GM23248 (cell line): Measurements from ENCODE around the gene PDXDC1. TPM values are rescaled to one million over a fixed set of nuclear protein-coding genes. Genes with fewer than 3 reads are reported as not detected.
"Not testable (repeated sequence)": the region's sequence is repeated elsewhere in the genome, so short reads cannot be mapped to it uniquely, and the experiment has no call there.

Experiments used
- DNase-seq: peaks from one replicate; pipeline ENCODE4 v3.0.0-alpha.2; 2015
- H2AFZ ChIP-seq: fragments of 200-600 bp; sonication (generic); 2 replicates; pipeline ENCODE4 v1.6.1; 2016; ENCODE audit warnings: antibody characterized with exemption
- H3F3A ChIP-seq: fragments of 200-600 bp; sonication (generic); 2 replicates; pipeline ENCODE4 v1.6.1; 2016; ENCODE audit warnings: mild to moderate bottlenecking, antibody characterized with exemption, mixed run types; ENCODE audit not compliant: insufficient read depth
- H3K27ac ChIP-seq: fragments of 200-600 bp; sonication (generic); 2 replicates; pipeline ENCODE4 v1.5.1; 2016; ENCODE audit warnings: mild to moderate bottlenecking
- H3K27me3 ChIP-seq: fragments of 200-600 bp; sonication (generic); replicated peaks from 2 replicates; pipeline ENCODE4 v1.6.1; 2016; ENCODE audit warnings: mild to moderate bottlenecking; ENCODE audit not compliant: insufficient read depth
- H3K36me3 ChIP-seq: fragments of 200-600 bp; sonication (generic); 2 replicates; pipeline ENCODE4 v1.6.1; 2016; ENCODE audit warnings: low read depth, mild to moderate bottlenecking
- H3K4me1 ChIP-seq: fragments of 200-600 bp; sonication (generic); 2 replicates; pipeline ENCODE4 v1.6.1; 2016; ENCODE audit warnings: mild to moderate bottlenecking; ENCODE audit not compliant: insufficient read depth
- H3K4me2 ChIP-seq: fragments of 200-600 bp; sonication (generic); one replicate; pipeline ENCODE4 v1.6.1; 2016; ENCODE audit warnings: mild to moderate bottlenecking; ENCODE audit not compliant: unreplicated experiment
- H3K4me3 ChIP-seq: fragments of 200-600 bp; sonication (generic); 2 replicates; pipeline ENCODE4 v1.5.1; 2016; ENCODE audit warnings: mild to moderate bottlenecking
- H3K79me2 ChIP-seq: fragments of 200-600 bp; sonication (generic); 2 replicates; pipeline ENCODE4 v1.6.1; 2016; ENCODE audit warnings: mild to moderate bottlenecking; ENCODE audit not compliant: insufficient read depth
- H3K9ac ChIP-seq: fragments of 200-600 bp; sonication (generic); 2 replicates; pipeline ENCODE4 v1.6.1; 2016; ENCODE audit warnings: mild to moderate bottlenecking
- H3K9me2 ChIP-seq: fragments of 200-600 bp; sonication (generic); 2 replicates; pipeline ENCODE4 v1.6.1; 2016; ENCODE audit warnings: mixed run types, mild to moderate bottlenecking, moderate library complexity; ENCODE audit not compliant: insufficient read depth
- H3K9me3 ChIP-seq: fragments of 200-600 bp; sonication (generic); one replicate; pipeline ENCODE4 v1.6.1; 2017; ENCODE audit warnings: low read depth
- H4K20me1 ChIP-seq: fragments of 200-600 bp; sonication (generic); 2 replicates; pipeline ENCODE4 v1.6.0; 2016; ENCODE audit not compliant: insufficient read depth
- EZH2 ChIP-seq: fragments of 200-600 bp; sonication (generic); IDR thresholded peaks from 2 replicates; pipeline ENCODE4 v1.6.1; 2018; ENCODE audit warnings: antibody characterized with exemption, mild to moderate bottlenecking; ENCODE audit not compliant: insufficient read depth, poor library complexity, severe bottlenecking
- EZH2phosphoT487 ChIP-seq: fragments of 200-600 bp; sonication (generic); IDR thresholded peaks from 2 replicates; pipeline ENCODE4 v1.6.1; 2018; ENCODE audit warnings: antibody characterized with exemption, moderate library complexity, mild to moderate bottlenecking, low read depth; ENCODE audit not compliant: insufficient read depth
- WGBS, 2 experiments: methylation state at CpG; one replicate each; pipeline ENCODE4 v1.1.6; 2015 to 2017; ENCODE audit warnings: low lambda C conversion rate in 2 of 2, low coverage in 1 of 2; ENCODE audit errors: missing lambda C conversion rate in 2 of 2; 5-methylcytosine and 5-hydroxymethylcytosine counted together
- in situ Hi-C: fragments of 300-500 bp; cut with MboI; formaldehyde crosslinking; loops from 2 replicates; pipeline ENCODE4 v1.15.0; 2020
- polyA plus RNA-seq: library from polyadenylated mRNA; unstranded; fragments of >200 nt; fragmentation: Nextera tagmentation; extraction: Ambion mirVana; gene quantifications from 2 replicates; pipeline ENCODE4 v1.2.1, GENCODE V29; 2016
- total RNA-seq: library from RNA; depleted of rRNA; stranded (reverse); fragments of >200 nt; shearing (Covaris generic); gene quantifications from 2 replicates; pipeline ENCODE4 v1.2.3, GENCODE V29; 2014

The PDXDC1 gene
- total and polyA plus RNA-seq, 2 experiments from 2014 or later, result 61.1 to 63.9 TPM

GRCh38 chr16:15046692-15047376 is 72.0 kb downstream of the PDXDC1 start:
- DNase-seq, result no peak
- Histone ChIP-seq H3K79me2 (peaks cover 82% of the 10 kb centered on the region), H3F3A (0 out of 2 replicates have a peak, but pooled peaks cover 5% of the 10 kb centered on the region), H2AFZ (no peak overlapping the region), H3K4me3 (no peak overlapping the region), H4K20me1 (no peaks in the 10 kb centered on the region), H3K9me3 (no peaks in the 10 kb centered on the region), H3K4me2 (no peak overlapping the region), H3K27me3 (no peaks in the 10 kb centered on the region), H3K9me2 (no peaks in the 10 kb centered on the region), H3K4me1 (peaks cover 4% of the 10 kb centered on the region), H3K9ac (no peak overlapping the region), H3K36me3 (peaks cover 4% of the 10 kb centered on the region; the same call in 1 of the 2 replicates), H3K27ac (no peak overlapping the region)
- TF ChIP-seq EZH2phosphoT487 (no peak), EZH2 (no peak)
- in situ Hi-C loops, result no loop called here
- 90 to 91% methylated on average over 21 of the region's 21 CpGs for WGBS, 2 experiments

GRCh38 chr16:15049581-15050180 is 74.9 kb downstream of the PDXDC1 start:
- WGBS, 2 experiments, result 96 to 100% methylated on average over 3 of the region's 3 CpGs
- H3K9me3 ChIP-seq, result no peaks in the 10 kb centered on the region
- in situ Hi-C loops, result no loop called here
- no peaks in the 10 kb centered on the region for H3K9me2 ChIP-seq
- no peaks in the 10 kb centered on the region for H3K27me3 ChIP-seq
- H3F3A ChIP-seq, result peaks cover 12% of the 10 kb centered on the region; the same call in 1 of the 2 replicates
- H3K36me3 ChIP-seq, result no peaks in the 10 kb centered on the region; the same call in 1 of the 2 replicates
- H3K4me1 ChIP-seq, result no peaks in the 10 kb centered on the region; the same call in 1 of the 2 replicates
- H3K27ac ChIP-seq, result no peak overlapping the region
- TF ChIP-seq EZH2, result no peak
- no peak for TF ChIP-seq EZH2phosphoT487
- H3K4me2 ChIP-seq, result no peak overlapping the region
- no peaks in the 10 kb centered on the region for H4K20me1 ChIP-seq
- peaks cover 91% of the 10 kb centered on the region for H3K79me2 ChIP-seq
- no peak overlapping the region for H2AFZ ChIP-seq
- DNase-seq, result no peak
- no peak overlapping the region for H3K4me3 ChIP-seq
- no peak overlapping the region for H3K9ac ChIP-seq

DNA sequence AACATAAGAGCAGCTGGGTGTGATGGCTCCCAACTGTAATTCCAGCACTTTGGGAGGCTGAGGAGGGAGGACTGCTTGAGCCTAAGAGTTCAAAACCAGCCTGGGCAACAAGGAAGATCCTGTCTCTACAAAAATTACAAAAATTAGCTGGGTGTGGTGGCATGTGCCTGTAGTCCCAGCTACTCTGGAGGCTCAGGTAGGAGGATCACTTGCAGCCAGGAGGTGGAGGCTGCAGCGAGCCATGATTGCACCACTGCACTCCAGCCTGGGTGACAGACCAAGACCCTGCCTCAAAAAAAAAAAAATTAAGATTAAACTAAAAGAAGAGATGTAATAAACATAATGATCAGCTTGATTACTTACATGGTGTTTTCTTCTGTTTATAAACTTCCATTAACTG is 75.6 kb downstream of the PDXDC1 start:
- H3K27me3 ChIP-seq, H3K36me3 ChIP-seq, H4K20me1 ChIP-seq, DNase-seq, H3K9me3 ChIP-seq, H2AFZ ChIP-seq, H3K4me1 ChIP-seq, H3K9ac ChIP-seq, H3K27ac ChIP-seq, H3K4me3 ChIP-seq, in situ Hi-C loops, H3K4me2 ChIP-seq, H3K9me2 ChIP-seq: not testable (repeated sequence)
- Histone ChIP-seq H3F3A (peaks cover 12% of the 10 kb centered on the region; the same call in 1 of the 2 replicates), H3K79me2 (peaks cover 99% of the 10 kb centered on the region)
- 94 to 95% methylated on average over 1 of the region's 1 CpG for WGBS, 2 experiments

GRCh38 chr16:15051387-15051951 is 76.6 kb downstream of the PDXDC1 start:
- Histone ChIP-seq H3K79me2 (peaks cover 92% of the 10 kb centered on the region), H3K9ac (no peak overlapping the region), H3K9me3 (no peaks in the 10 kb centered on the region), H4K20me1 (no peaks in the 10 kb centered on the region), H3K4me2 (no peak overlapping the region), H3K27me3 (no peaks in the 10 kb centered on the region), H3F3A (peaks cover 12% of the 10 kb centered on the region; the same call in 1 of the 2 replicates), H2AFZ (no peak overlapping the region), H3K36me3 (no peaks in the 10 kb centered on the region; the same call in 1 of the 2 replicates), H3K4me1 (no peaks in the 10 kb centered on the region; the same call in 1 of the 2 replicates), H3K9me2 (no peaks in the 10 kb centered on the region), H3K27ac (no peak overlapping the region), H3K4me3 (no peak overlapping the region)
- 97 to 99% methylated on average over 9 of the region's 9 CpGs for WGBS, 2 experiments
- TF ChIP-seq EZH2 (no peak), EZH2phosphoT487 (no peak)
- in situ Hi-C loops, result no loop called here
- no peak for DNase-seq
